Activated CD4-positive, alpha-beta T cell treated with anti-CD3 and anti-CD28 coated beads, Interleukin-2, amount 50 U/mL, for 1 hour (primary cell): ENCODE data around the gene CAMSAP3.

Experiments
- DNase-seq: peaks from one replicate; pipeline ENCODE4 v3.0.0-alpha.2; 2020

Gene CAMSAP3

DNA sequence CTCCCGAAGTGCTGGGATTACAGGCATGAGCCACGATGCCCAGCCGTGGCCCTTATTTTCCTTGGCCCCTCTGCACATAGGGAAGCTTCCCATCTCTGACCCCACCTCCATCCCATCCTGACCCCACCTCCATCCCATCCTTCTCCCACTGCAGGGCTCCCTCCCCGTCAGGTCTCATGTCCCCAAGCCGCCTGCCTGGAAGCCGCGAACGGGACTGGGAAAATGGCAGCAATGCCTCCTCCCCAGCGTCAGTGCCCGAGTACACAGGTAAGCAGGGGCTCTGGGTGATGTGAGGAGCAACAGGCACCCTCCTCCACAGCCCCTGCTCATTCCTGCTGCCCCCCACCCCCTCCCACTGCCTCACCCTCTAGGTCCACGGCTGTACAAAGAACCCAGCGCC is 21.5 kb downstream of the CAMSAP3 start:
- DNase-seq, result no peak

GRCh38 chr19:7617735-7618134 is 22.1 kb downstream of the CAMSAP3 start:
- DNase-seq, result no peak

DNA sequence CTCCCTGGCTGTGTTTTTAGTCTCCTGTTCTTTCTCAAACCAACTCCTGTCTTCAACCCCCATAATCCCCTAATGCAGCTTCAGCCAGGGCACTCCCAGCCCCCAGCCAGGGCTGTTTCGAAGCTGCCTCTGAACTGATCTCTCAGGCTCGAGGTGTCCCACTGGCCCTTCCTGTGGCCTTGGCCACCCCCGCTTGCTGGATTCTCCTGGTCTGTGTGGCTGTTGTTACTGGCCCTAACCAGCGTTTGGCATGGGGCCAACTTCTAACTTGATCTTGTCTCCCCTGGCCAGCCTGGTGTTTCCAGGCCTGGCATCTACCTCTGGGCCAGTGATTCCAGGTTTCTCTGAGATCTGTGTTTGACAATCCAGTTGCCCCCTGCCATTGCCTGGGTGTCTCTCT is 22.7 kb downstream of the CAMSAP3 start:
- DNase-seq, result no peak

DNA sequence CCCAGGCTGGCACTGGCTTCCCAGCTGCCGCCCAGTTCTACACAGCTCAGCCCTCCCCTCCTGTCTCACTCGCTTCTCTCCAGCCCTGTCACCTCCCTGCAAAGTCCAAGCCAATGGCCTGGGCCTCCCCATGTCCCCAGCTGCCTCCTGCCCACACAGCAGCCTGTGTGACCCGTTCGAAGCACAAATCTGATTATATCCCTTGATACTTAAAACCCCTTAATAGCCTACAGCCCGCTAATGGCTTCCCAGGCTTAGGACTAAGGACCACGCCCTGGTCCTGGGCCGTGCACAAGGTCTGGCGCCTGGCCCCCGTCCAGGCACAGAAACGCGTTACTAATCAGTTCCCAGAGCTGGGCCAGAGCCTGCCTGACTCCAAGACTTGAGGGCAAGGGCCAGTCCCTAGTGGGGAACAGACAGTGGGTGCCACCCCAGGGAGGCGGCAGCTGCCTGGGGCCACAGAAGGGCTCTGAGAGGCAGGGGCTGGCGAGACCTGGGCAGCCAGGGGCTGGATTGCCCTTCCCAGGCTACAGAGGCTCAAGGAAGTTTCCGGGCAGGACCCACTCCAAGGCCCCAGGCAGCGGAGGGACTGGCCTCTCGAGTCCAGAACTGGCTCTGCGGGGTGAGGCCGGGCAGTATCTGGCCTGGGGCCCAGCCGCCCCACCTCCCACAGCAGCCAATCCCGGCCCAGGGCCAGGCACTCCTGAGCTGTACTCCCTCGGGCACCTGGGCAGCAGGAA is 23.3 kb downstream of the CAMSAP3 start:
- no peak for DNase-seq

DNA sequence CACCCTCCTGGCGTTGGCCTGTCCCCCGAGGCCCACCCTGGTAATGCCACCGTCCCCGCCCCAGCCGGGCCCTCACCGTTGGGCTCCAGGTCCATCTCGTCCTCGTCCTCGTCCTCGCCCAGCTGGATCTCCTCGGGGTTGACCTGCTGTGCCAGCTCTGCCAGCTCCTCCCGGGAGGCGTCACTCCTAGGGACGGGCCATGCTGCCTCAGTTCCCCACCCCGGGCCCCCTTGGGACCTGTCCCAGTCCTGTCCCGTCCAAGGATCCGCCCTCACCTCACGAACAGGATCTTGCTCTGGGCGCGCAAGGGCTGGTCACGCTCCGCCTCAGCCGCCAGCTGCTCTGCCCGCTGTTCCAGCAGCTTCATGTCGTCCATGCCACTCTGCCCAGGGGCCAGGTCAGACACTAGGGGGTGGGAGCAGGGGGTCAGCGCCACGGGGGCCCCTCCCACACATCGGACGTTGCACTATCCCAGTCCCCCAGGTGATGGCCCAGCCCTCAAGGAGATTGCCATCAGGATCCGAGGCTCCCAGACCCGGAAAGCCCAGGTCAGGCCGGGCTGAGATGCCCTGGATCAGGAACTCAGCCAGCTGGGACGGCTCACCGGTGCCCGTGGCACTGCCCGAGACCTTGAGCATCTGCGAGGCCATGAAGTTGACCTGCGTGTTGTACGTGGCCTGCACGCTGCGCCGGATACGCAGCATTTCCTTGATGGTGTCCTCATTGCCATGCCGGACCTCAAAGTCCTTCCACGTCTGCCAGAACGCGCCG is 24.2 kb downstream of the CAMSAP3 start:
- no peak for DNase-seq

GRCh38 chr19:7620442-7621412 is 25.1 kb downstream of the CAMSAP3 start:
- DNase-seq, result no peak

GRCh38 chr19:7622933-7623685 is 27.4 kb downstream of the CAMSAP3 start:
- no peak for DNase-seq

DNA sequence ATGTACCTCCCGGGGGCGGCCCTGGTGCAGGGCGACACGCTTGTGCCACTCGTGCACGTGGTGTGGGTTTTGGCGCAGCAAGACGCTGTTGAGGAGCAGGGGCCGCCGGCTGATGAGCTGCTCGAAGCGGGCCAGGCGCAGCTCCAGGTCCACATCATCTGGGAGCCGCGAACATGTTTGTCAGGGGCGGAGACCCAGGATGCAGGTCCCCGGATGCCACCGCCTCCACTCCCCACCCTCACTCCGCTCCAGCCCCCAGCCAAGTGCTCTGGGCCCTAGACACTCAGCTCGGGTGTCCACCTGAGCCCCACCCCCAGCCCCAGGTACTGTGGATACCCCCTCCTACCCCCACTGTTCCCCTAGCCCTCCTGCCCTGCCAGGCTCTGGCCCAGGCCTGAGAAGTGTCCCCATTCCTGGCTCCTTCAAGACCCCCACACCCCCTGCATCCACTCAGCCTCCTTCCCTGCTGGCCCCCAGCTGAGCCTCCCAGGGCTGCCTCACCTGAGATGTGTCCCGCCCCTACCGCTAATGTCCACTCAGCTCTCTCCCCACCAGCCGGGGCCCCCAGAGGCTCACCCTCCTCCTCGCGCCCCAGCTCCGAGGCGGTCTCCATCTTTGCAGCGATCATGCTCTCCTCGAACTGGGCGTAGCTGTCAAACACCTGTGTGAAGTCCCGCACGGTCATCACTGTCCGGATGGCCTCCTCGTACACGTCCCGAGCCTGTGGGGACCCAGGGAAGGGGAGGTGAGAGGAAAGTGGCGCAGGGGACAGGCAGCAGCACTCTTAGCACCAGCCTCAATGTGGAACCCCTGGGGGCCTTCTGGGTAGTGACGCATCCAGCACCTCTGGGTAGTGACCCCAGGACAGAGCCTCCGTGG is 28.3 kb downstream of the CAMSAP3 start:
- DNase-seq, result no peak

DNA sequence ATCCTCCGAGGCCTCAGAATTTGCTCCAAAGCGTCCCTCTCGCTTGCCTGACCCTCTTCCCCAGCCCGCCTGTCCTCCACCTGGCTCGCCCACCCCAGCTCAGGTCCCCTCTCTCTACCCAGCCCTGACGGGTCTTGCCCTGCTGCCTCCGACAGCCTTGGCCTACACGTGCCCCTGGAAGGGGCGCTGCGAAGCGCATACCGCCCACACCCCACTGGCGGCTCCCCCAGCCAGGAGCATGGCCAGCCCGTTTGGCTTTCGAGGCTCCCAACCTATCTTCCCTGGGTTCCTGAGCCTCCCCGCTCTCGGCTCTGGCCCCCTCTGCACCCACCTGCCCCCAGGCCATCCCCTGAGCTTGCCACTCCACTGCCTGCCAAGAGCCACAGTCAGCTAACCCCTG is 29.1 kb downstream of the CAMSAP3 start:
- no peak for DNase-seq

DNA sequence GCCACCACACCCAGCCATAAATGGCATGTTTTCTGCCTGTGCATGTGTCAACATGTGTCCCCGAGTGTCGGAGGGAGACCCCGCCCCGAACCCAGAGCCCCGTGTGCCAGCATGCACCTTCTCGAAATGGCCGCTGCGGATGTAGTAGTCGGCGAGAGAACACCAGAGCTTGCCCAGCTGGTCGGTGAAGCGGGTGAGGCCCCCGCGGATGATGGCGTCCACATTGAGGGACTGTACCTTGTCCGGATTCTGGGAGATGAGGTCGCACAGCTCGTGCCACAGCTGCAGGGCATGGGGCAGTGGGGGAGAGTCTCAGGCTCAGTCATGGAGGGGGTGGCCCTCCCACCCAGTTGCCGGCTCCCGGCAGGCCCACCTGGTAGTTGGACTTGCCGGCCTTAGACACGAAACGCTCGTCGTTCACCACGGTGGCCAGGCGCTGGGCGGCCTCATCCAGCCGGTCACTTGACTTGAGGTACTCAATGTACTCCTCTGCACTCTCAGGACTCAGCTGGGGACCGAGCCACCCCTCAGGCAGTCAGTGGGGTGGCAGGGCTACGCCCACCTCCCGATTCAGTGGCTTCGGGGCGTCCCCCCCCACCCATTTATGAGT is 30.2 kb downstream of the CAMSAP3 start:
- DNase-seq, result no peak

GRCh38 chr19:7627166-7627565 is 31.5 kb downstream of the CAMSAP3 start:
- no peak for DNase-seq

GRCh38 chr19:7628589-7629311 is 33.1 kb downstream of the CAMSAP3 start:
- DNase-seq, result no peak

DNA sequence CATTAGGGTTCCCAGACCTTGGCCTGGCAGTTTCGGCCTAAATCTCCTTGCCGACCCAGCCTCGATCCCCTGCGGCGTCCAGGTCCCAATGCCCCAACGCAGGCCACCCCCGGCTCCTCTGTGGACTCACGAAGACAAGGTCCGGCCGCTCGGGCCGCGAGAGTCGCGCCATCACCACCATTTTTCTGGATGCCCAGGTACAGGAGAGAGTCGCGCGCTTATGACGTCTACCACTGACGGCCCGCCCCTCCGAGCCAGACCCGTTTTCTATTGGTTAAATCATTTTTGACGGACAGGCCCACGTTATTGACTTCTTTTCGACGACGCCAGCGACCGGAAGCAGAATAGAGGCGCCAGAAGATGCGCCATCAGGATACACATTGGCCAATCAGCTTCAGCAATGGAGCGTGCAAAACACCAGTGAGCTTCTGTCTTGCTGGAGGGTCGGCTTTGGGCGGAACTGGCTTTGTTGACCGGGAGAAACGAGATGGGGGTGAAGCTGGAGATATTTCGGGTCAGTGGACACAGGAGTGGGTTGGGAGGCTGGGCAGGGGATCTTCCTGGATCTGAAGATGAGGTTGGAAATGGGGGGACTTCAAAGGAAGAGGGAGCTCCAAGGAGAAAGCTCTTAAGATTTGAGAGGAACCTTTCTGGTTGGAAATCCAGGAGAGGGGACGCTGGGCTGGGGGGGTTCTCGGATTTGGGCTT is 33.8 kb downstream of the CAMSAP3 start, which contains the start of the genes PET100 and XAB2:
Gene PET100, plus strand, starts transcription at position 447 of the 708 bp plus-strand sequence. Its CDS starts 41 bp downstream, at position 488.
Gene XAB2, minus strand, starts transcription at position 199 of the 708 bp plus-strand sequence. Its CDS starts 18 bp downstream, at position 181.
- peak; percentile 93 for DNase-seq

- DNase-seq, result no peak
These were observed 35.9 kb downstream of the CAMSAP3 start for GRCh38 chr19:7631577-7631976.

GRCh38 chr19:7632340-7633203 is 36.9 kb downstream of the CAMSAP3 start:
- no peak for DNase-seq

- DNase-seq, result no peak
These were observed 38.0 kb downstream of the CAMSAP3 start, which contains the start of gene PCP2 for GRCh38 chr19:7633698-7634097. Gene PCP2 (minus strand): TSS chr19:7633719. CDS start chr19:7633457, 262 bp downstream.

DNA sequence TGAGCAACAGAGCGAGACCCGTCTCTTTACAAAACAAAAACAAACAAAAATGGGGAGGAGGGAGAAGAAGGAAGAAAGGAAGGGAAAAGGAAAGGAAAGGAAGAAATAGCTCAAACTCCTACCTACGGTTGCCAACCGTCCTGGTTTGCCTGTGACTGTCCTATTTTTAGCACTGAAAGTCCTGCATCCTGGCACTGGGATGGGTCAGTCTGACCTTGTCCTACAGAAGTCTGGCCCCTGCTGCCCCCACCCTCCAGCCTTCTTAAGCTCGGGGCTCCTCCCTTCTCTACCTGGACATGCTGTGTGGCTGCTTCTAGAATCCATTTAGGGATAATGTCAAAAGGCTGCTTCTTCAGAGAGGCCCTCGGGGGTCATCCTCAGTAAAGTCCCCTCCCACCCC is 40.0 kb downstream of the CAMSAP3 start:
- no peak for DNase-seq

DNA sequence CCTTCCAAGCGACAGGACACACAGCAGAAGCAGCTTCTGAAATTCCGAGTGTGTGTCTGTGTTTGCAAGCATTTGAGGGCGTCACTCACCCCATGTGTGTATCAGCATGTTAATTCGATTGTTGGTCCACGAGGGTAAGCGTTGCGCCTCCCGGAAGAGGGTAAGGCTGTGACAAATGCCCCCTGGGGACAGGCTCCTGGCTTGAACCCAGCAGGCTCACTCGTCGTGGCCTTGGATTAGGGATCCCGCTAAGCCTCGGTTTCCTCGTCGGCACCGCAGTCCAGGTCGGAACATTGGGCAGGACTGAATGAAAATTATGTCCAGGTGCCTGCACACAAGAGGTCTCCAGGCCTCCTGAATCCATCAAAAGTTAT is 40.6 kb downstream of the CAMSAP3 start:
- no peak for DNase-seq
